Skeletal muscle tissue (tissue), 4 donors: ENCODE measurements around the gene PKD2. TPM values are rescaled to one million over a fixed set of nuclear protein-coding genes. Genes with fewer than 3 reads are reported as not detected.

Source experiments
- H3K27ac ChIP-seq: one replicate; pipeline ENCODE4 v1.7.0; 2013; ENCODE audit warnings: mild to moderate bottlenecking, low read depth, low read length, inconsistent platforms
- H3K27me3 ChIP-seq, 3 donors: one replicate each; pipeline ENCODE4 v1.7.0; 2013; ENCODE audit warnings: low read length in 3 of 3; ENCODE audit not compliant: control insufficient read depth in 3 of 3, insufficient read depth in 3 of 3
- H3K36me3 ChIP-seq, 3 donors: one replicate each; pipeline ENCODE4 v1.7.0; 2013; ENCODE audit warnings: low read length in 3 of 3; ENCODE audit not compliant: control insufficient read depth in 3 of 3, insufficient read depth in 3 of 3
- H3K4me1 ChIP-seq, 3 donors: one replicate each; pipeline ENCODE4 v1.7.0; 2013; ENCODE audit warnings: low read length in 3 of 3, mild to moderate bottlenecking in 3 of 3; ENCODE audit not compliant: control insufficient read depth in 3 of 3, insufficient read depth in 3 of 3
- H3K4me3 ChIP-seq, 3 donors: one replicate each; pipeline ENCODE4 v1.7.0; 2013; ENCODE audit warnings: low read length in 3 of 3
- H3K9ac ChIP-seq, 3 donors: one replicate each; pipeline ENCODE4 v1.7.0; 2013; ENCODE audit warnings: low read length in 3 of 3, mild to moderate bottlenecking in 3 of 3, moderate library complexity in 2 of 3, low read depth in 1 of 3
- H3K9me3 ChIP-seq, 3 donors: one replicate each; pipeline ENCODE4 v1.7.0; 2013; ENCODE audit warnings: low read length in 3 of 3; ENCODE audit not compliant: control insufficient read depth in 3 of 3
- total RNA-seq: library from RNA; depleted of rRNA; stranded (reverse); fragments of >200 nt; gene quantifications from one replicate; pipeline ENCODE4 v1.2.3, GENCODE V29; 2014
- donor health status: Osteomylitis.

The PKD2 gene
- total RNA-seq = 36.0 TPM

DNA sequence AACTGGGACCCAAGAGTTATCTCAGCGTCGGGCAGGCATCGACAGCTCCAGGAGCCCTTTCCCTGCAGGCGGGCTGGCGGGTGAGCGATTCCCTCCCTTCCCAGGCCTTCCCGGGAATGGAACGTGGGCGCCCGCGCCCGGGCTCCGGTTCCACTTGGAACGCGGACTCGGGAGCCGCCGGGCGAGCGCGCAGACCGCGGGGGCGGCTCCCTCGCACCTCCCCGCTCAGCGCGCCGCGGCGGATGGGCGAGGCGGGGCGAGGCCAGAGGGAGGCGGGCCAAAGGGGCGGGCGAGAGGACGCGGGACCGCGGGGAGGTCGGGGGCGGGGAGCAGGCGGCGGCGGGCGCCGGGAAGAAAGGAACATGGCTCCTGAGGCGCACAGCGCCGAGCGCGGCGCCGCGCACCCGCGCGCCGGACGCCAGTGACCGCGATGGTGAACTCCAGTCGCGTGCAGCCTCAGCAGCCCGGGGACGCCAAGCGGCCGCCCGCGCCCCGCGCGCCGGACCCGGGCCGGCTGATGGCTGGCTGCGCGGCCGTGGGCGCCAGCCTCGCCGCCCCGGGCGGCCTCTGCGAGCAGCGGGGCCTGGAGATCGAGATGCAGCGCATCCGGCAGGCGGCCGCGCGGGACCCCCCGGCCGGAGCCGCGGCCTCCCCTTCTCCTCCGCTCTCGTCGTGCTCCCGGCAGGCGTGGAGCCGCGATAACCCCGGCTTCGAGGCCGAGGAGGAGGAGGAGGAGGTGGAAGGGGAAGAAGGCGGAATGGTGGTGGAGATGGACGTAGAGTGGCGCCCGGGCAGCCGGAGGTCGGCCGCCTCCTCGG is at the start of gene PKD2:
PKD2 (plus strand) TSS at position 332 of the 818 bp plus-strand sequence; CDS start at position 431, 99 bp downstream.
- H3K4me3 ChIP-seq = peak within 1 kb of the TSS; percentile 79 to 80 (median 79)
- H3K27me3 ChIP-seq = no peaks in the 10 kb centered on the region
- no peaks in the 10 kb centered on the region for H3K36me3 ChIP-seq
- H3K9ac ChIP-seq = peak within 1 kb of the TSS; percentile 64 to 75 (median 65)
- H3K27ac ChIP-seq = peak within 1 kb of the TSS; percentile 49
- no peaks in the 10 kb centered on the region for H3K9me3 ChIP-seq
- H3K4me1 ChIP-seq = peaks cover 10 to 15% (median 11%) of the 10 kb centered on the region in 3 donors

DNA sequence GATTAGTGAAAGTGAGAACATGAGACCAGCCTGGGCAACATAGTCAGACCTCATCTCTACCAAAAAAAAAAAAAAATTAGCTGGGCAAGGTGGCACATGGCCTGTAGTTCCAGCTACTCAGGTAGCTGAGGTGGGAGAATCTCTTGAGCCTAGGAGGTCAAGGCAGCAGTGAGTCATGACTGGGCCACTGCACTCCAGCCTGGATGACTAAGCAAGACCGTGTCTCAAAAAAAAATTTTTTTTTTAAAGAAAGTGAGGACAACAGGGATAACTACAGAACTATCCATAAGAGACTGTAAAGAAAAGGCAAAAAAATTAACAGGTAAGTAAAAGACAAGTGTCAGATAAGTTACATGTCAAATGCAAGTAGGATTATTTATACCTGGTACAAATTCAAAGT is 45.4 kb upstream of the PKD2 start:
- Histone ChIP-seq H3K4me1 (no peaks in the 10 kb centered on the region), H3K9ac (no peak overlapping the region), H3K27me3 (peaks cover 0 to 8% (median 0%) of the 10 kb centered on the region in 3 donors), H3K4me3 (no peak overlapping the region), H3K9me3 (no peaks in the 10 kb centered on the region), H3K27ac (no peak overlapping the region), H3K36me3 (no peaks in the 10 kb centered on the region)

DNA sequence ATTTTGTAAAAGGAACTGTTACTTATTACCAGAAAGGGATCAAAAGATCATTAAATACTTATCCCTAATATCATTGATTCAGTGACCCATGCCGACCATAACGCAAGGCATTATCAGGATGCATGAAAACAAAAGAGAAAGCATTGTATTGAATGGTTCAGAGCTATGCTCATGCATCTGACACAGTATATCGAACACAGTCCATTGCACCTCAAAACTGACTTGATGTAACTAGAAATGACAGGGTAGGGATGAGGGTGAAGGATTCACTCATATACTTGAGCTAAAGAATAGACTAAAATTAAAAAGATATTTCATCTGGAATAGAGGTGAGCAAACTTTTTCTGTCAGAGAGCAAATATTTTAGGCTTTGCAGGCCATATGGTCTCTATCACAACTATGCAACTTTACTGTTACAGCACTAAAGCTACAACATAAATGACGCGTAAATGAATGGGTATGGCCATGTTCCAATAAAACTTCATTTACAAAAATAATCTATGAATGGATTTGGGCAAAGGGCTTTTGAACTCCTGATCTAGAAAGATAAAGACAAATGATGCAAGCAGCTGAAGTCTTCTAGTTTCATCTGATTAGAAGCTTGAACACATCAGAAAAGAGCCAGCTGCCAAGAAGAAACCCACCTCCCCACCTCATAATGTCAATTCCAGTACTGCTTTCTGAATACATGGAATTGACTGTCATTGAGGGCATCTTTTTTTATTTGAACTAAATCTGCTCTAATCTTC is 44.9 kb upstream of the PKD2 start:
- peaks cover 0 to 12% (median 0%) of the 10 kb centered on the region in 3 donors for H3K27me3 ChIP-seq
- H3K27ac ChIP-seq = no peak overlapping the region
- H3K36me3 ChIP-seq = no peaks in the 10 kb centered on the region
- H3K4me1 ChIP-seq = no peaks in the 10 kb centered on the region
- H3K4me3 ChIP-seq = no peak overlapping the region
- no peaks in the 10 kb centered on the region for H3K9me3 ChIP-seq
- no peak overlapping the region for H3K9ac ChIP-seq

DNA sequence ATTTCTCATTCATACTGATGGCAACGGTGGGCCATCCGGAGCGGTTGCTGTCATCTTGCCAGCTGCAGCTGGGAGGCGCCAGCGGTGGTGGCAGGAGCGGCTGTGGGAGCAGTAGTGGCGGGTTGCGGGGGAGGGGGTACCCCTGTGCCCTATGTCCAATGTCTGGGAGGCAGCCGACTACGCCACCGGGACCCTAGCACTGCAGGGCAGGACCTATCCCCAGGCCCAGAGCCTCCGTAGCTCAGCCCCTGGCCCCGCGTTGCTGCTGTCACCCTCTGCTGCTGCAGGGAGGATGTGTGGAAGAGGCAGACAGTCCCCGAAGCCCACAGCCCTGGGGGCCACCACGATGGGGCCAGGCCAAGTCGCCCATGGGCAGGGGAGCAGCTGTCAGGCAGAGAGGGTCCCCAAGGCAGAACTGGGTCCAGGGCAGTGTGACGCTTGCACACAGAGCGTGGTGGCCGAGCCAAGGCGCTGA is 41.9 kb upstream of the PKD2 start:
- H3K36me3 ChIP-seq = no peaks in the 10 kb centered on the region
- no peaks in the 10 kb centered on the region for H3K4me1 ChIP-seq
- H3K9me3 ChIP-seq = no peaks in the 10 kb centered on the region
- no peak overlapping the region for H3K9ac ChIP-seq
- no peak overlapping the region for H3K27ac ChIP-seq
- H3K27me3 ChIP-seq = peaks cover 0 to 15% (median 0%) of the 10 kb centered on the region in 3 donors
- no peak overlapping the region for H3K4me3 ChIP-seq

DNA sequence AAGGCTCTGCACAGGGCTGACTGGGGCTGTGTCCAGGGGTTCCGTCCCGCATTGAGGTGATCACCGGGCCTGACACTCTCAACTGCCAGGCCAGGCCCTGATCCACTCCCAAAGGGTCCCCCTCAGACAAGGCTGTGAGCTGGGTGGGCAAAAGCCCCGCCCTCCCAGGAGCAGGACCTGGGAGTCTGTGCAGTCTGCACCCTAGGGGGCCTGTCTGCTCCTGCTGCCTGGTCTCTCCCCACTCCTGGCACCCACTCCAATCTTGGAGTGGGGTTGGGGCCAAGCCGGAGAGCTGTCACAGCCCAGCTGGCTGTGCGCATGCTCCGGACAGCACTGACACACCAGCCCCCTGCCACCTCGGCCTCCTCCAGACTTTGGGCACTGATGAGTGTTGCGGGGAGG is 41.3 kb upstream of the PKD2 start:
- no peak overlapping the region for H3K4me3 ChIP-seq
- no peaks in the 10 kb centered on the region for H3K4me1 ChIP-seq
- H3K27me3 ChIP-seq = peaks cover 0 to 15% (median 0%) of the 10 kb centered on the region in 3 donors
- no peaks in the 10 kb centered on the region for H3K36me3 ChIP-seq
- no peaks in the 10 kb centered on the region for H3K9me3 ChIP-seq
- H3K27ac ChIP-seq = no peak overlapping the region
- H3K9ac ChIP-seq = no peak overlapping the region

DNA sequence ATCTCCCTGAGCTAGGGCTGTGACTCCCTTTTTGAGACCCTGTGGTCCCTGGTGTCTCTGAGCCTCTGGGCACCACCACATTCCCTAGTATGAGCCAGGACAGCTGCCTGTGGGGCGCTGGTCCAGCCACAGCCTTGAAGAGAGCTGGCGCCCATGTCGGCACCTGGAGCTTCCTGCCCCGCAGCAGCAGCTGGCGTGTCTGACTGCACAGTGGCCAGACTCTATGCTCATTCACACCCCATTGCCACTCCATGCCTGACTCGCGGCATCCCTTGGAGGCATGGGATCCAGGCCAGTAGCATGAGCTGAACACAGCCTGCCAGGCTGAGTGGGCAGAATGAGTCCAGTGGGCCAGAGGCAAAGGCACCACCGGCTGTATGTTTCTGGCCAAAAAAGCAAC is 40.2 kb upstream of the PKD2 start:
- H3K9ac ChIP-seq = no peak overlapping the region
- no peak overlapping the region for H3K27ac ChIP-seq
- peaks cover 0 to 15% (median 0%) of the 10 kb centered on the region in 3 donors for H3K27me3 ChIP-seq
- no peaks in the 10 kb centered on the region for H3K4me1 ChIP-seq
- H3K36me3 ChIP-seq = no peaks in the 10 kb centered on the region
- H3K9me3 ChIP-seq = no peaks in the 10 kb centered on the region
- H3K4me3 ChIP-seq = no peak overlapping the region

DNA sequence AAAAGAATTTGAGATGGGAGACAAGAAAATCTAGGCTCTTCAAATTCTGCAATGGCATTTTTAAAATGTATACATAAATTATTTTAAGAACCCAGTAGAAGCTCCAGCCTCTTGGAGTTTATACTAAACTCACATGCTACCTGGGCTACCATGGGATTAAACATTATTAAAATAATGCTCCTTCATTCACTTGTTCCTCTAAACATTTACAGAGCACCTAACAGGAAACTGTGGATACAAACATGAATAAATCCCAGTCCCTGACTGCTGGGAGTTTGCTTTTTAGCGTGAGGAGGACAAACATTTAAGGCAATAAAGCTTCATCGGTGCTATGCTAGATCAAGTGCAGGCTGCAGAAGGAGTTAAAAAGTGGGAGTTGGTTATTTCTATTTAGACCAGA is 37.3 kb upstream of the PKD2 start:
- peaks cover 0 to 15% (median 0%) of the 10 kb centered on the region in 3 donors for H3K27me3 ChIP-seq

DNA sequence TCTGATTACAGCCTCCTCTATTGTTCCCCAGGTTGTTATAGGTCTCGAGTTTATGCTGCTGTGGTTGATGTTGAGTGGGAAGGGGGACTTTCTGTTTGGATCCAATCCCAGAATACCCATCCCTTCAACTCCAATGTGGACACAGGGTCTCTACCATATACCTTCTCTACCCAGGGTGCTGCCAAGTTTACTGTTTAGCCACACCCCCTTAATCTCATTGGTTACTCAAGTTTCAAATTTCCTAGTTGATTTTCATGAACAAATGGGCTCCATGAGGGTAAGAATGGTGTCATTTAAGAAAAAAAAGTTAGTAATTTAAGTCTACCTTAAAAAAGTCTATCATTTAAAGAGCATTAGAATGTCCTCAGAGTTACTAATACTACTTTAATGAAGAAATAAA is 35.6 kb upstream of the PKD2 start:
- Histone ChIP-seq H3K27me3 (peaks cover 0 to 7% (median 0%) of the 10 kb centered on the region in 3 donors), H3K4me3 (no peak overlapping the region), H3K4me1 (no peaks in the 10 kb centered on the region), H3K36me3 (no peaks in the 10 kb centered on the region), H3K9me3 (no peaks in the 10 kb centered on the region), H3K27ac (no peak overlapping the region), H3K9ac (no peak overlapping the region)

More for the DNA sequence above, 37.3 kb upstream of the PKD2 start:
- no peak overlapping the region for H3K4me3 ChIP-seq
- no peaks in the 10 kb centered on the region for H3K36me3 ChIP-seq
- no peaks in the 10 kb centered on the region for H3K4me1 ChIP-seq
- no peak overlapping the region for H3K27ac ChIP-seq
- H3K9me3 ChIP-seq = no peaks in the 10 kb centered on the region
- H3K9ac ChIP-seq = no peak overlapping the region

DNA sequence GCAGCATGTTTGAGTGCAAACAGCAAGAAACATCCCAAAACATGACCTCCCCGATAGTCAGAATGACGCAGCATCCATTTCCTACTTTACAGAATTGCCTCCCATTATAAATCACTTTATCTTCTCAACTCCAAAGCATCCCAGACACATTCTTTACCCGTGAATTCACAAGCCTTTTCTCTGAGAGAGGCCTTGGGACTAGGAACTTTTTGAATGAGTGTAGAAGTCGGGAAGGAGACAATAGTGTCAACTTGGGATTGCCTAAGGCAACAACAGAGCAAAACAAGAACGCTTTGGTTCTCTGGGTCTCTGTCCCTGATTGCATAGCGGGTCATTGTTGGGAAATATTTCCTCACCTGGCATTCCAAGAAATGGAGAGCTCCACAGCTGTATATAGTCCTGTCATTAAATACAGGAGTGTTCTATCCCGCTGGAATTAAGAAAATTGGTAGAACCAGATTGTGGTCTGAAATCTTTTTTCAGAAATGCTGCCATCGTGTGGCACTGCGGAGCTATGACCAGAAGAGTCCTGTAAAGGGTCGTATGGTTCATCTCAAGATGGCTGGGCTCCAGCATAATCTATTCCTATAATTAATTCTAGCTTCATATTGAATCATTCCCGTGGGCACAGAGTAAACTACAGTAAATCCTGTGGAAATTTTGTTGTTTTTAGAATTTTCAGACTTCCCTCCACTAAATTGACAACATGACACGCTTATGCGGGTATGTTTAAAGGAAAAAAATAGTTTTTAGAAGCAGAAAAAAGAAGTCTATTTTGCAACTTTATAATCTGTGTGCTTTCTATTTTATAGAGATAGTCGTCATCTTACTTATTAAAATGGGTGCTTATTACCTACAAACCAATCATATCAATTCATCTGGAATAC is 33.9 kb upstream of the PKD2 start:
- Histone ChIP-seq H3K4me3 (no peak overlapping the region), H3K27ac (no peak overlapping the region), H3K9me3 (no peaks in the 10 kb centered on the region), H3K36me3 (no peaks in the 10 kb centered on the region), H3K4me1 (no peaks in the 10 kb centered on the region), H3K9ac (peak overlapping the region in 1 of 3 donors; percentile 28), H3K27me3 (peaks cover 0 to under 1% (median 0%) of the 10 kb centered on the region in 3 donors)
